HepG2 (cell line): Measurements from ENCODE around the gene ARMC10. TPM values are rescaled to one million over a fixed set of nuclear protein-coding genes. Genes with fewer than 3 reads are reported as not detected.

Source experiments
- GABPB1 ChIP-seq: IDR thresholded peaks from 2 replicates; pipeline ENCODE4 v1.6.1; 2016; ENCODE audit warnings: mild to moderate bottlenecking, missing genetic modification reagents, moderate library complexity, missing compliant biosample characterization
- GLMP ChIP-seq: sonication (generic); formaldehyde crosslinking; IDR thresholded peaks from 2 replicates; pipeline ENCODE4 v1.9.0; 2021; ENCODE audit warnings: missing genetic modification reagents, mild to moderate bottlenecking, borderline replicate concordance
- GPBP1L1 ChIP-seq: sonication (generic); formaldehyde crosslinking; IDR thresholded peaks from 2 replicates; pipeline ENCODE4 v1.5.0; 2020; ENCODE audit warnings: mild to moderate bottlenecking, missing genetic modification reagents
- GZF1 ChIP-seq: sonication (generic); formaldehyde crosslinking; IDR thresholded peaks from 2 replicates; pipeline ENCODE4 v1.5.1; 2020; ENCODE audit warnings: mild to moderate bottlenecking, missing genetic modification reagents
- HMG20B ChIP-seq: conservative IDR thresholded peaks from 2 replicates; pipeline ENCODE4 v1.6.1; 2016; ENCODE audit warnings: missing genetic modification reagents, missing compliant biosample characterization
- KMT2B ChIP-seq: IDR thresholded peaks from 2 replicates; pipeline ENCODE4 v1.6.1; 2016; ENCODE audit warnings: missing genetic modification reagents, missing compliant biosample characterization
- RBM22 ChIP-seq: fragments of 200-400 bp; formaldehyde crosslinking; optimal IDR thresholded peaks from 2 replicates; pipeline ENCODE3; 2017; ENCODE audit warnings: mild to moderate bottlenecking, low read length, moderate library complexity
- ZBTB40 ChIP-seq, 2 experiments: fragments of 450-650 bp in 1 of 2; sonication (generic) in 1 of 2; formaldehyde crosslinking in 1 of 2; IDR thresholded peaks; 2 replicates each; pipeline versions ENCODE4 v1.6.1 to v1.8.0; 2016 to 2022; ENCODE audit warnings: antibody characterized with exemption in 1 of 2, mild to moderate bottlenecking in 1 of 2, missing genetic modification reagents in 1 of 2
- ZNF143 ChIP-seq: sonication (generic); formaldehyde crosslinking; IDR thresholded peaks from 2 replicates; pipeline ENCODE4 v1.4.0; 2020; ENCODE audit warnings: missing genetic modification reagents
- ZNF160 ChIP-seq: sonication (generic); formaldehyde crosslinking; IDR thresholded peaks from 2 replicates; pipeline ENCODE4 v1.8.0; 2022; ENCODE audit warnings: mild to moderate bottlenecking, inconsistent platforms, missing genetic modification reagents
- ZNF275 ChIP-seq: sonication (generic); formaldehyde crosslinking; IDR thresholded peaks from 2 replicates; pipeline ENCODE4 v1.8.0; 2022; ENCODE audit warnings: missing genetic modification reagents, mild to moderate bottlenecking, inconsistent platforms, borderline replicate concordance
- ZNF3 ChIP-seq: IDR thresholded peaks from 2 replicates; pipeline ENCODE4 v1.7.0; 2017; ENCODE audit warnings: inconsistent platforms
- ZNF740 ChIP-seq: sonication (generic); formaldehyde crosslinking; IDR thresholded peaks from 2 replicates; pipeline ENCODE4 v1.4.0; 2020; ENCODE audit warnings: missing genetic modification reagents
- polyA plus RNA-seq, 8 experiments: library from polyadenylated mRNA; depleted of rRNA in 3 of 8; stranded (reverse) in 7 of 8; unstranded in 1 of 8; fragments of >200 nt; fragmentation: Illumina TruSeq in 4 of 8; extraction: Trizol in 4 of 8; gene quantifications; 2 replicates each; pipeline versions ENCODE4 v1.2.1 to v1.2.3, GENCODE V29; 2011 to 2016; ENCODE audit warnings: low read depth in 4 of 8, missing spikeins in 1 of 8, mixed read lengths in 1 of 8; ENCODE audit not compliant: insufficient read depth in 1 of 8
- total RNA-seq, 5 experiments: library from RNA; depleted of rRNA; stranded (reverse); fragments of >200 nt; fragmentation: Illumina TruSeq; extraction: Trizol; gene quantifications; 2 replicates each; pipeline ENCODE4 v1.2.3, GENCODE V29; 2016; ENCODE audit warnings: low read depth in 1 of 5
- TF ChIP-seq, protein P1 (sequence below): IDR thresholded peaks from 2 replicates; pipeline ENCODE4 v1.6.1; 2016; ENCODE audit warnings: missing compliant biosample characterization, missing genetic modification reagents, borderline replicate concordance

The ARMC10 gene
- total and polyA plus RNA-seq, 2 of the 13 experiments (the other 11 are each of a cell fraction or from before 2014, with no cell fraction given), result 11.3 to 23.7 TPM

DNA sequence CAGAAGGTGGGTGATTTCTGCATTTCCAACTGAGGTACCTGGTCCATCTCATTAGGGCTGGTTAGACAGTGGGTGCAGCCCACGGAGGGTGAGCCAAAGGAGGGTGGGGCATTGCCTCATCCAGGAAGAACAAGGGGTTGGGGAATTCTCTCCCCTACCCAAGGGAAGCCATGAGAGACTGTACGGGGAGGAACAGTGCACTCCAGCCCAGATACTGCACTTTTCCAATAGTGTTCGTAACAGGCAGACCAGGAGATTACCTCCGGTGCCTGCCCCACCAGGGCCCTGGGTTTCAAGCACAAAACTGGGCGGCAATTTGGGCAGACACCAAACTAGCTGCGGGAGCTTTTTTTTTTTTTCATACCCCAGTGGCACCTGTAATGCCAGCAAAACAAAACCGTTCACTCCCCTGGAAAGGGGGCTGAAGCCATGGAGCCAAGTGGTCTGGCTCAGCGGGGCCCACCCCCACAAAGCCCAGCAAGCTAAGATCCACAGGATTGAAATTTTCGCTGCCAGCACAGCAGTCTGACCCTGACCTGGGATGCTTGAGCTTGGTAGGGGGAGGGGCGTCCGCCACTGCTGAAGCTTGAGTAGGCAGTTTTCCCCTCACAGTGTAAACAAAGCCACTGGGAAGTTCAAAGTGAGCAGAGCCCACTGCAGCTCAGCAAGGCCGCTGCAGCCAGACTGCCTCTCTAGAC lies 31.2 kb downstream of the ARMC10 start (continued):
- no peak for TF ChIP-seq ZBTB40 (IDR thresholded peaks at IDR 0.05)
- peak; percentile 40; the same call in 1 of the 2 replicates for TF ChIP-seq ZBTB40 (CRISPR knock-in tag; IDR thresholded peaks at IDR 0.05)
- TF ChIP-seq ZNF275 (CRISPR knock-in tag), result no peak
- TF ChIP-seq RBM22, result no peak
- no peak for TF ChIP-seq ZNF3 (CRISPR knock-in tag)
- TF ChIP-seq GABPB1 (CRISPR knock-in tag), result 0 out of 2 replicates have a peak, but pooled peaks have one; percentile 29
- no peak for TF ChIP-seq ZNF160 (CRISPR knock-in tag)
- no peak for TF ChIP-seq ZNF740 (CRISPR knock-in tag)
- no peak for TF ChIP-seq HMG20B (CRISPR knock-in tag)
- TF ChIP-seq GPBP1L1 (CRISPR knock-in tag), result no peak
- TF ChIP-seq GZF1 (CRISPR knock-in tag), result no peak
- TF ChIP-seq GLMP (CRISPR knock-in tag), result no peak
- TF ChIP-seq, protein P1, sequence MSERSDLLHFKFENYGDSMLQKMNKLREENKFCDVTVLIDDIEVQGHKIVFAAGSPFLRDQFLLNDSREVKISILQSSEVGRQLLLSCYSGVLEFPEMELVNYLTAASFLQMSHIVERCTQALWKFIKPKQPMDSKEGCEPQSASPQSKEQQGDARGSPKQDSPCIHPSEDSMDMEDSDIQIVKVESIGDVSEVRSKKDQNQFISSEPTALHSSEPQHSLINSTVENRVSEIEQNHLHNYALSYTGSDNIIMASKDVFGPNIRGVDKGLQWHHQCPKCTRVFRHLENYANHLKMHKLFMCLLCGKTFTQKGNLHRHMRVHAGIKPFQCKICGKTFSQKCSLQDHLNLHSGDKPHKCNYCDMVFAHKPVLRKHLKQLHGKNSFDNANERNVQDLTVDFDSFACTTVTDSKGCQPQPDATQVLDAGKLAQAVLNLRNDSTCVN (CRISPR knock-in tag), result no peak
- no peak for TF ChIP-seq ZNF143 (CRISPR knock-in tag)
- peak; percentile 79 for TF ChIP-seq KMT2B (CRISPR knock-in tag)
